ENCODE data around the gene RASGRP4.
A peak's percentile ranks its signal among the peaks of the same experiment; 100 is the strongest.

Gene RASGRP4

GRCh38 chr19:38458991-38459390 is 33.0 kb upstream of the RASGRP4 start:
- no peak overlapping the region for H3K4me3 ChIP-seq (ENCODE audit: low read depth, low read length)
- no peak for TF ChIP-seq ZNF585B (tag by site-specific recombination; IDR thresholded peaks at IDR 0.05)
- no peak for TF ChIP-seq ZNF24 (tag by site-specific recombination; IDR thresholded peaks at IDR 0.05)
- TF ChIP-seq PATZ1 (tag by site-specific recombination; IDR thresholded peaks at IDR 0.05) = no peak
- TF ChIP-seq ZNF266 (tag by site-specific recombination; IDR thresholded peaks at IDR 0.05; ENCODE audit: low read depth) = no peak
- TF ChIP-seq ZNF174 (tag by site-specific recombination; IDR thresholded peaks at IDR 0.05) = no peak
- no peak for TF ChIP-seq ZNF18 (tag by site-specific recombination; IDR thresholded peaks at IDR 0.05)
- TF ChIP-seq ZSCAN18 (tag by site-specific recombination; IDR thresholded peaks at IDR 0.05) = no peak
- no peak for TF ChIP-seq FEZF1 (tag by site-specific recombination; IDR thresholded peaks at IDR 0.05)
- no peak for TF ChIP-seq KLF9 (tag by site-specific recombination; IDR thresholded peaks at IDR 0.05; ENCODE audit: low read depth)
- TF ChIP-seq, protein P1, sequence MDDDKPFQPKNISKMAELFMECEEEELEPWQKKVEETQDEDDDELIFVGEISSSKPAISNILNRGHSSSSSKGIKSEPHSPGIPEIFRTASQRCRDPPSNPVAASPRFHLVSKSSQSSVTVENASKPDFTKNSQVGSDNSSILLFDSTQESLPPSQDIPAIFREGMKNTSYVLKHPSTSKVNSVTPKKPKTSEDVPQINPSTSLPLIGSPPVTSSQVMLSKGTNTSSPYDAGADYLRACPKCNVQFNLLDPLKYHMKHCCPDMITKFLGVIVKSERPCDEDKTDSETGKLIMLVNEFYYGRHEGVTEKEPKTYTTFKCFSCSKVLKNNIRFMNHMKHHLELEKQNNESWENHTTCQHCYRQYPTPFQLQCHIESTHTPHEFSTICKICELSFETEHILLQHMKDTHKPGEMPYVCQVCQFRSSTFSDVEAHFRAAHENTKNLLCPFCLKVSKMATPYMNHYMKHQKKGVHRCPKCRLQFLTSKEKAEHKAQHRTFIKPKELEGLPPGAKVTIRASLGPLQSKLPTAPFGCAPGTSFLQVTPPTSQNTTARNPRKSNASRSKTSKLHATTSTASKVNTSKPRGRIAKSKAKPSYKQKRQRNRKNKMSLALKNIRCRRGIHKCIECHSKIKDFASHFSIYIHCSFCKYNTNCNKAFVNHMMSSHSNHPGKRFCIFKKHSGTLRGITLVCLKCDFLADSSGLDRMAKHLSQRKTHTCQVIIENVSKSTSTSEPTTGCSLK (tag by site-specific recombination; IDR thresholded peaks at IDR 0.05) = no peak
- no peak for TF ChIP-seq ZNF549 (tag by site-specific recombination; IDR thresholded peaks at IDR 0.05)
- TF ChIP-seq ZNF558 (tag by site-specific recombination; IDR thresholded peaks at IDR 0.05) = no peak
- TF ChIP-seq ZNF16 (tag by site-specific recombination; IDR thresholded peaks at IDR 0.05; ENCODE audit: low read depth) = no peak
- ChIA-PET POLR2A (interaction anchor here (0.6 kb wide), 1 partner anchor 606 kb away, joined by 3 read pairs; no protein-coding TSS in a partner anchor), CTCF (interaction anchor here (2.3 kb wide), 1 partner anchor 57 kb away, joined by 5 read pairs; the partner anchor contains the start of gene FAM98C)
- H3K36me3 ChIP-seq (ENCODE audit: control insufficient read depth in 2 of 2, insufficient read depth in 1 of 2, low read length in 2 of 2) = no peaks in the 10 kb centered on the region
- H3K9me3 ChIP-seq (ENCODE audit: control insufficient read depth, insufficient read depth, low read depth, low read length) = no peaks in the 10 kb centered on the region
- H3K4me1 ChIP-seq (ENCODE audit: control insufficient read depth, insufficient read depth, low read length) = no peaks in the 10 kb centered on the region
- no peak overlapping the region for H3K27ac ChIP-seq (ENCODE audit: extremely low read depth, low read depth, low read length)

DNA sequence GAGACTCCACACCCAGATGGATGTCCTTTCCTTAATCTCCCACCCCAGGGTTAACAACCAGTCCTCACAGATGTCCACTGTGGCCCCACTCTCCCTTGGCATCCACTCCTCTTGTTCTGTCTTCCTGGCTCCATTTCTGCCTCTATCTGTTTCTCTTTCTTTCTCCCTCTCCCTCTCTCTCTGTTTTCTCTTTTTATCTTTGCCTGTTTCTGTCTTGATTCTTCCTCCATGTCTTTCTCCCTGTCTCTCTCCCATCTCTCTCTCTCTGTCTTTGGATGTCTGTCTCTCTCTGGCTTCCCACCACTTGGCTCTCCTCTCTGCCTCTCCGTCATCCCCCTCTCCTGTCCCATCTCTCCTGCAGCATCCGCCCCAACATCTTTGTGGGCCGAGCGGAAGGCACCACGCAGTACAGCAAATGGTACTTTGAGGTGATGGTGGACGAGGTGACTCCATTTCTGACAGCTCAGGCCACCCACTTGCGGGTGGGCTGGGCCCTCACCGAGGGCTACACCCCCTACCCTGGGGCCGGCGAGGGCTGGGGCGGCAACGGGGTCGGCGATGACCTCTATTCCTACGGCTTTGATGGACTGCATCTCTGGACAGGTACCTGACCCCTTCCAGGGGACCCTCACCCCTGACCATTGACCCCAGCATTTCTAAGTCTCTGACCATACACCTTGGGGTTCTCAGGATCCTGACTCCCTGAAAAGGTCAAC is 31.8 kb upstream of the RASGRP4 start:
- Histone ChIP-seq H3K9me3 (ENCODE audit: control insufficient read depth, insufficient read depth, low read depth, low read length) (no peaks in the 10 kb centered on the region), H3K4me3 (ENCODE audit: low read depth, low read length) (no peak overlapping the region), H3K36me3 (ENCODE audit: control insufficient read depth in 2 of 2, insufficient read depth in 1 of 2, low read length in 2 of 2) (no peaks in the 10 kb centered on the region), H3K27ac (ENCODE audit: extremely low read depth, low read depth, low read length) (no peak overlapping the region), H3K4me1 (ENCODE audit: control insufficient read depth, insufficient read depth, low read length) (no peaks in the 10 kb centered on the region)
- POLR2A ChIA-PET = no interaction called here
- CTCF ChIA-PET = interaction anchor here (0.6 to 2.3 kb wide), 2 partner anchors 21 to 55 kb away, joined by 3 to 5 read pairs; partner anchors contain the start of gene FAM98C
- TF ChIP-seq, protein P2, sequence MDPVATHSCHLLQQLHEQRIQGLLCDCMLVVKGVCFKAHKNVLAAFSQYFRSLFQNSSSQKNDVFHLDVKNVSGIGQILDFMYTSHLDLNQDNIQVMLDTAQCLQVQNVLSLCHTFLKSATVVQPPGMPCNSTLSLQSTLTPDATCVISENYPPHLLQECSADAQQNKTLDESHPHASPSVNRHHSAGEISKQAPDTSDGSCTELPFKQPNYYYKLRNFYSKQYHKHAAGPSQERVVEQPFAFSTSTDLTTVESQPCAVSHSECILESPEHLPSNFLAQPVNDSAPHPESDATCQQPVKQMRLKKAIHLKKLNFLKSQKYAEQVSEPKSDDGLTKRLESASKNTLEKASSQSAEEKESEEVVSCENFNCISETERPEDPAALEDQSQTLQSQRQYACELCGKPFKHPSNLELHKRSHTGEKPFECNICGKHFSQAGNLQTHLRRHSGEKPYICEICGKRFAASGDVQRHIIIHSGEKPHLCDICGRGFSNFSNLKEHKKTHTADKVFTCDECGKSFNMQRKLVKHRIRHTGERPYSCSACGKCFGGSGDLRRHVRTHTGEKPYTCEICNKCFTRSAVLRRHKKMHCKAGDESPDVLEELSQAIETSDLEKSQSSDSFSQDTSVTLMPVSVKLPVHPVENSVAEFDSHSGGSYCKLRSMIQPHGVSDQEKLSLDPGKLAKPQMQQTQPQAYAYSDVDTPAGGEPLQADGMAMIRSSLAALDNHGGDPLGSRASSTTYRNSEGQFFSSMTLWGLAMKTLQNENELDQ (tag by site-specific recombination; IDR thresholded peaks at IDR 0.05; ENCODE audit: low read depth) = no peak
- peak; percentile 81; the same call in 1 of the 2 replicates for TF ChIP-seq ZNF645 (tag by site-specific recombination; IDR thresholded peaks at IDR 0.05)
- no peak for TF ChIP-seq ZNF654 (tag by site-specific recombination; IDR thresholded peaks at IDR 0.05; ENCODE audit: low read depth)
- no peak for TF ChIP-seq HOXC10 (CRISPR knock-in tag; IDR thresholded peaks at IDR 0.05)
- TF ChIP-seq, protein P1 (tag by site-specific recombination; IDR thresholded peaks at IDR 0.05) = no peak
- no peak for TF ChIP-seq ZBTB8A (tag by site-specific recombination; IDR thresholded peaks at IDR 0.05)
- TF ChIP-seq ZNF37A (tag by site-specific recombination; IDR thresholded peaks at IDR 0.05) = no peak
- TF ChIP-seq ZNF311 (tag by site-specific recombination; IDR thresholded peaks at IDR 0.05; ENCODE audit: borderline replicate concordance) = peak; percentile 26; the same call in 1 of the 2 replicates
